ENCODE results near the gene PARL. TPM values are rescaled to one million over a fixed set of nuclear protein-coding genes. Genes with fewer than 3 reads are reported as not detected.
"Not testable (repeated sequence)": the region's sequence is repeated elsewhere in the genome, so short reads cannot be mapped to it uniquely, and the experiment has no call there.

Gene PARL
- total RNA-seq, 1 experiment from 2014 or later, result 79.2 TPM

GRCh38 chr3:183907176-183907575 is 22.5 kb upstream of the PARL start:
- DNase-seq (ENCODE audit: low spot score), result no peak
- in situ Hi-C loops (cut with HindIII; ENCODE audit: low sequenced_read_pairs), result no loop called here

GRCh38 chr3:183906234-183906921 is 21.7 kb upstream of the PARL start:
- DNase-seq (ENCODE audit: low spot score), result no peak

GRCh38 chr3:183904833-183905780 is 20.4 kb upstream of the PARL start:
- in situ Hi-C loops (cut with HindIII; ENCODE audit: low sequenced_read_pairs), result no loop called here
- no peak for DNase-seq (ENCODE audit: low spot score)

More at GRCh38 chr3:183906234-183906921, 21.7 kb upstream of the PARL start:
- in situ Hi-C loops (cut with HindIII; ENCODE audit: low sequenced_read_pairs), result no loop called here

DNA sequence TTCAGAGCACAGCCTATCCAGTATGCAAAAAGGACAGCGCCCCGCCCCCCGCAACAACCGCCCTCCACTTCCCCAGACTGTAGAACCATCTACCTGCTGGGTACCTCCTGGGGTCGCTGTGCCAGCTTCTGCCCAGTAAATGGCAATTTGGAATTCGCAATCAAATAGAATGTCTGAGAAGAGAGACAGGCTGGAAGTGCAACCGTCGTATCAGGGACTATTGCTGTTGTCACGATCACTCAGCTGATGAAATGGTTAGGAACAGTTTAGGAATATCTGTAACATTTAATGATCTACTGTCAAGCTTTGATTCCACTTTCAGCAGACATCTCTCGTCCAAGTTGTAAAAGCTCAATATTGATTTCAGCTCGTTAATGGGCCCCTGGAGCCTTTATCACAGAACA is 13.3 kb upstream of the PARL start:
- in situ Hi-C loops (cut with HindIII; ENCODE audit: low sequenced_read_pairs), result no loop called here

GRCh38 chr3:183897606-183898005 is 12.9 kb upstream of the PARL start:
- in situ Hi-C loops (cut with HindIII; ENCODE audit: low sequenced_read_pairs), result no loop called here
- DNase-seq (ENCODE audit: low spot score), result no peak

More for the DNA sequence above, 13.3 kb upstream of the PARL start:
- no peak for DNase-seq (ENCODE audit: low spot score)

GRCh38 chr3:183896610-183897009 is 11.9 kb upstream of the PARL start:
- DNase-seq (ENCODE audit: low spot score), result no peak
- in situ Hi-C loops (cut with HindIII; ENCODE audit: low sequenced_read_pairs), result no loop called here

DNA sequence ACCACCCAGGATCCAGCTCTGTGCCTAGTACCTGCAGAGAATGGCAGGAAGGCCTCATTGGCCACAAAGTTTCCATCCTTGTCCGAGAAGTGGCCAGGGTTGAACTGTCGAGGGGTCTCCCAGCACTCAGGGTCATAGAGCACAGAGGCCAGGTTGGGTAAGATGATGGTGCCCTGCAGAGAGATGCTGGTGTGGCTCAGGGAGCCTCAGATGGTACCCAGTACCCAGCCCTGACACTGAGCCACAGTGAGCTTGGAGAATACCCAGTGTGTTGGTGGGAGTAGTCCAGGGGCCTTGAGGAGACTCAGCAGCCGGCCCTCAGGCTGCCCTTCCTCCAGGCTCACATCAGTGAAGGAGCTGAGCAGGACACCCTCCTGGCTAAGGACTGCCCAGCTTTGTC is 11.5 kb upstream of the PARL start:
- in situ Hi-C loops (cut with HindIII; ENCODE audit: low sequenced_read_pairs), result no loop called here
- no peak for DNase-seq (ENCODE audit: low spot score)

DNA sequence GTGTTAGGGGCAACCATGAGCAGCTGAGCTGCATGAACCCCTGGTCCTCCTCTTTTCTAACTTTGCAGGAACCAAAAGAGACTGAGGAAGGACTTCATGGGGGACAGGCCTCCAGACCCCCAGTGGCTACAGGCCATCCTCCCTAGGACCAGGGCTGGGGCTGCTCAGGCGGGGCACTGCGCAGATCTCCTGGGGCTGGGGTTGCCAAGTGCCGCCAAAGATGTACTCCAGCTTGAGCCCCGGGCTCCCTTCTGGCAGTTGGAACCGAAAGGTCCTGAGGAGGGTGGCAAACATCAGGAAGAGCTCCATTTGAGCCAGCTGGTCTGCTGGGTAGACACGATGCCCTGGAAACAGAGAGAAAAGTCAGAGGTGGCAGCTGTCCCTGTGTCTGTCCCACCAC is 11.1 kb upstream of the PARL start:
- in situ Hi-C loops (cut with HindIII; ENCODE audit: low sequenced_read_pairs), result no loop called here
- no peak for DNase-seq (ENCODE audit: low spot score)

DNA sequence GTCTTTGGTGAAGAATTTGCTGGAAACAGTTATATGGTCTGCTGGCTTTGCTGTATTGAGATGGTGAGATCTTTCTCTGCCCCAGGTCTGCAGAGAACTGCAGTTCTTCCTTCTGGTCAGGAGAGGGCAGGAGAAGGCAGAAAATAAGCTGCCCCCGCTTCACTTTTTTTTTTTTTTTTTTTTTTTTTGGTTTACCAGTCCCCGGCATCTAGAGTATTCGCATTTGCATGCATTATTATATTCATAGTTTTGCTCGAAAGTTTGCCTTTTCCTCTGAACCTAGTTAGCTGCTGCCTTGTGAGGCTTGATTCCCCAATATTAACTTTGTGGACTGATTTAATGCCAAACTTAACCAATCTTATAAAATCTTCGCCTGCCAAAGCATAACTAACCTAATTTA is 10.6 kb upstream of the PARL start:
- peak; percentile 62 for DNase-seq (ENCODE audit: low spot score)
- in situ Hi-C loops (cut with HindIII; ENCODE audit: low sequenced_read_pairs), result no loop called here

DNA sequence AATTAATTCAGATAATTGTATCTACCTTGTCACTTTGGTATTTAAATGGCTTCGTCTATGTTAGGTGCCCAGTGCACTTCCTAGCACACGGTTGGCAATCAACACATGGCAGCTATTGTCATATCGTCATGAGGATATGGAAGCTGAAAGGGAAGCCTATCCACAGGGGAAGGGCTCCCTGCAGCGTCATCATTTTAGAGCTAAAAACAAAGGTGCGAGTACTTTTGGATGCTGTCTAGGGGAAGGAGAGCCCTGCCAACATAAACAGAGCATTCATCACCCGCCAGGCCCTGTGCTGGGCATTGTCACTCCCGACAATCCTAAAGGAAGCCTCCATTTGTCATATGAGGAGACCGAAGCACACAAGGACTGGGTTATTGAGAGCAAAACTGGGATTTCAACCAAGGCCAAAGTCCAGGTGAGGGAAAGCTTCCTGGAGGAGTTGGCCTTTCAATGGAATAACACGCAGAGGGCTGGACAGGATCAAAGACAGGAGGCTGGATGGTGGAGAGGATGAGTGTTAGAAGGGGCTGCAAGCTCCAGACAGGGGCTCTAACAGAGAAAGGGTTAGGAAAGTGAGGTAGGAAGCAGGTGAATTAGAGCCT is 8.0 kb upstream of the PARL start:
- no peak for DNase-seq (ENCODE audit: low spot score)
- in situ Hi-C loops (cut with HindIII; ENCODE audit: low sequenced_read_pairs), result no loop called here

DNA sequence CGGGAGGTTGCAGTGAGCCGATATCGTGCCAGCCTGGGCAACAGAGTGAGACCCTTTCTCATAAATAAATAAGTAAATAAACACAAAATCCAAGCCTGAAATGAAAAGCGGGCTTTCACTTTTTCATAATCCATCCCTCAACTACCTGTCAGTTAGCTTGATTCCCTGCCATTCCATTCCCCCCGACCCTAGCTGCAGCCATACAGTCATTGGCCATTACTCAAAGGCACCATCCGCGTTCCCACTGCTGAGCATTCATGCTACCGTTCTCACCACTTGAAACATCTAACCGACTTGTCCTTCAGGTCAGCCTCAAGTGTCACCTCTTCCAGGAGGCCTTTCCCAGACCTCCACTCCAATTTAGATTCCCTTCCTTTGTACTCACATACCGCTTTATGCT is 1.1 kb upstream of the PARL start:
- DNase-seq (ENCODE audit: low spot score), result no peak
- in situ Hi-C loops (cut with HindIII; ENCODE audit: low sequenced_read_pairs), result no loop called here

GRCh38 chr3:183884097-183884426 is 618 bp downstream of the PARL start:
- in situ Hi-C loops (cut with HindIII; ENCODE audit: low sequenced_read_pairs), result no loop called here
- peak; percentile 17 for DNase-seq (ENCODE audit: low spot score)

DNA sequence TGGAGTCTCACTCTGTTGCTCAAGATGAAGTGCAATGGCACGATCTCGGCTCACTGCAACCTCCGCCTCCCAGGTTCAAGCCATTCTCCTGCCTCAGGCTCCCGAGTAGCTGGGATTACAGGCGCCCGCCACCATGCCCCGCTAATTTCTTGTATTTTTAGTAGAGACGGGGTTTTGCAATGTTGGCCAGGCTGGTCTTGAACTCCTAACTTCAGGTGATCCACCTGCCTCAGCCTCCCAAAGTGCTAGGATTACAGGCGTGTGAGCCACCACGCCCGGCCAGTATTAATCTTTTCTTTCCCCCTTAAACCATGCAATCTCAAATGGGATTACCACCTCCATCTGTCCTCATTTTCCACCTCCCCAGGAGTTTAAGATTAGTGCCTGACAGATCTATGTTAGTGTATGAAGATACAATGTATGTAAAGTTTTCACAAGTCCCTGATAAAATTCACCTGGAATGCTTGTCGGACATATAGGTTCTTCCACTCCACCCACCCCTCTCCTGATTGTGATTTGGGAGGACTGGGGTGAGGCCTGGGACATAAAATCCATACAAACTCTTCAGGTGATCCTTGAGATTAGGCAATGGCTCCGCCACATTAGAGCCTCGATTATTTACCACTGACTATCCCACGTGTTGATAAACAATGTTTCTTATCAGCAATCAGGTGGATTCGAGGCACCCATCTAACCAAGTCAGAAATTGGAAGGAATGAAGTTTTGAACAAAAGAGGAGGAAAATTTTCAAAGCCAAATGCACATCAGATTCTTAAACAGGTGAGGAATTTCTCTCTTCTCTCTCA is 1.2 kb downstream of the PARL start:
- no peak for DNase-seq (ENCODE audit: low spot score)
- in situ Hi-C loops (cut with HindIII; ENCODE audit: low sequenced_read_pairs), result no loop called here

GRCh38 chr3:183880121-183880520 is 4.6 kb downstream of the PARL start:
- in situ Hi-C loops (cut with HindIII; ENCODE audit: low sequenced_read_pairs), result no loop called here
- DNase-seq (ENCODE audit: low spot score), result no peak

- no peak for DNase-seq (ENCODE audit: low spot score)
- in situ Hi-C loops (cut with HindIII; ENCODE audit: low sequenced_read_pairs), result no loop called here
These were observed 5.4 kb downstream of the PARL start for GRCh38 chr3:183879243-183879642.

DNA sequence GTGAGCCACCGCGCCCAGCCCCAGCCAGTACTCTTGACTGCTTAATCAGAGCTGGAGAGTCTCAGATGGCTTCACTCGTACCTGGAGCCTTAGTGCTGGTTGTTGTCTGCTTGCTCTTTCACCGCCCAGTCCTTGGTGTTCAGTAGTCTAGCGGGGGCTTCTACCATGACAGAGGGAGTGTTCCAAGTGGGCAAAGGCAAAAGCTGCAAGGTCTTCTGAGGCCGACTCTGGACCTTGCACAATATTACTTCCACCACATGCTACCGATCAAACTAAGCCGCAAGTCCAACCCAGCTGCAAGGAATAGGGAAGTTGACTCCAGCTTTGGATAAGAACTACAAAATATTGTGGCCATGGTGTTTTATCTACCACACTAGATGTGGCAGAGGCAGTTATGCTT is 6.6 kb downstream of the PARL start:
- DNase-seq (ENCODE audit: low spot score), result no peak
- in situ Hi-C loops (cut with HindIII; ENCODE audit: low sequenced_read_pairs), result no loop called here

DNA sequence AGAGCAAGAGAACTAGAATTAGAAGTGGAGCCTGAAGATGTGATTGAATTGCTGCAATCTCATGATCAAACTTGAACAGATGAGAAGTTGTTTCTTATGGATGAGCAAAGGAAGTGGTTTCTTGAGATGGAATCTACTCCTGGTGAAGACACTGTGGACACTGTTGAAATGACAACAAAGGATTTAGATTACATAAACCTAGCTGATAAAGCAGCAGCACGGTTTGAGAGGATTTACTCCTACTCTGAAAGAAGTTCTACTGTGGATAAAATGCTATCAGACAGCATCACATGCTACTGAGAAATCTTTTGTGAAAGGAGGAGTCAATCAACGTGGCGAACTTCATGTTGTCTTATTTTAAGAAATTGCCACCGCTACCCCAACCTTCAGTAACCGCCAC is 7.5 kb downstream of the PARL start:
- DNase-seq (ENCODE audit: low spot score); in situ Hi-C loops (cut with HindIII; ENCODE audit: low sequenced_read_pairs): not testable (repeated sequence)

GRCh38 chr3:183875411-183875810 is 9.3 kb downstream of the PARL start:
- DNase-seq (ENCODE audit: low spot score), result no peak
- in situ Hi-C loops (cut with HindIII; ENCODE audit: low sequenced_read_pairs), result no loop called here

DNA sequence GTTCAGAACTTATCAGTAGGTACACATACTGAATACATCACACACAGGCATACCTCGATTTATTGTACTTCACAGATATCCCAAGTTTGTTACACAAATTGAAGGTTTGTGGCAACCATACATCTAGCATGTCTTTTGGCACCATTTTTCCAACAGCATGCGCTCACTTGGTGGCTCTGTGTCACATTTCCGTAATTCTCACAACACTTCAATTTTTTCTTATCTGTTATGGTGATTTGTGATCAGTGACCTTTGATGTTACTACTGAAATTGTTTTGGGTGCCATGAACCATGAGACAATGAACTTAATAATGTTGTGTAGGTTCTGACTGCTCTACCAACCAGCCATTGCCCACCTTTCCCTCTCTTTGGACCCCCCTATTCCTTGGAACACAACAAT is 10.8 kb downstream of the PARL start:
- DNase-seq (ENCODE audit: low spot score), result no peak
- in situ Hi-C loops (cut with HindIII; ENCODE audit: low sequenced_read_pairs), result no loop called here
